GM12873 (cell line): Measurements from ENCODE around the gene ABI3BP.

Experiments
- CTCF ChIP-seq: IDR thresholded peaks from 2 replicates; pipeline ENCODE4 v1.5.1; 2012; ENCODE audit warnings: low read depth, mild to moderate bottlenecking, moderate library complexity, low read length, control low read depth; ENCODE audit not compliant: insufficient read depth; ENCODE audit errors: missing control alignments

ABI3BP gene

GRCh38 chr3:100852840-100853239 lies 140.4 kb downstream of the ABI3BP start:
- TF ChIP-seq CTCF, result no peak

GRCh38 chr3:100850701-100851100 lies 142.5 kb downstream of the ABI3BP start:
- no peak for TF ChIP-seq CTCF

- no peak for TF ChIP-seq CTCF
Observed at GRCh38 chr3:100850156-100850555, 143.1 kb downstream of the ABI3BP start.

GRCh38 chr3:100844063-100844936 lies 148.9 kb downstream of the ABI3BP start:
- no peak for TF ChIP-seq CTCF

- no peak for TF ChIP-seq CTCF
Observed at GRCh38 chr3:100838157-100838556, 155.1 kb downstream of the ABI3BP start.

GRCh38 chr3:100836661-100837060 lies 156.6 kb downstream of the ABI3BP start:
- no peak for TF ChIP-seq CTCF

- TF ChIP-seq CTCF, result no peak
Observed at GRCh38 chr3:100834332-100834731, 158.9 kb downstream of the ABI3BP start.
